HEK293 (cell line): ENCODE measurements around the gene PHF12.

Source experiments
- CTCF ChIP-seq: fragments of 450-650 bp; formaldehyde crosslinking; IDR thresholded peaks from 2 replicates; pipeline ENCODE4 v1.5.1; 2016; ENCODE audit warnings: missing biosample characterization, missing genetic modification characterization
- PATZ1 ChIP-seq: fragments of 450-650 bp; formaldehyde crosslinking; IDR thresholded peaks from 2 replicates; pipeline ENCODE4 v1.5.1; 2016; ENCODE audit warnings: missing biosample characterization, missing genetic modification characterization
- REST ChIP-seq: fragments of 450-650 bp; formaldehyde crosslinking; IDR thresholded peaks from 2 replicates; pipeline ENCODE4 v1.5.1; 2016; ENCODE audit warnings: missing biosample characterization, missing genetic modification characterization
- TCF7L2 ChIP-seq: IDR thresholded peaks from 2 replicates; pipeline ENCODE4 v1.6.1; 2011; ENCODE audit warnings: low read depth, mild to moderate bottlenecking, inconsistent platforms, low read length, moderate library complexity, borderline replicate concordance
- TSHZ1 ChIP-seq: fragments of 450-650 bp; formaldehyde crosslinking; IDR thresholded peaks from 2 replicates; pipeline ENCODE4 v1.5.1; 2016; ENCODE audit warnings: missing biosample characterization, missing genetic modification characterization, borderline replicate concordance
- ZBTB21 ChIP-seq: fragments of 450-650 bp; formaldehyde crosslinking; IDR thresholded peaks from 2 replicates; pipeline ENCODE4 v1.5.1; 2017; ENCODE audit warnings: missing biosample characterization, missing genetic modification characterization
- ZNF274 ChIP-seq, 2 experiments: fragments of 200-500 bp in 1 of 2; fragments of 450-650 bp in 1 of 2; sonication (Bioruptor generic) in 1 of 2; formaldehyde crosslinking in 1 of 2; IDR thresholded peaks; 2 replicates each; pipeline versions ENCODE4 v1.5.1 to v1.6.1; 2014 to 2016; ENCODE audit warnings: borderline replicate concordance in 1 of 2, inconsistent platforms in 1 of 2, low read length in 1 of 2, missing biosample characterization in 1 of 2, missing genetic modification characterization in 1 of 2
- ZNF311 ChIP-seq: fragments of 450-650 bp; formaldehyde crosslinking; IDR thresholded peaks from 2 replicates; pipeline ENCODE4 v1.5.1; 2017; ENCODE audit warnings: missing biosample characterization, missing genetic modification characterization, borderline replicate concordance
- ZNF394 ChIP-seq: fragments of 450-650 bp; formaldehyde crosslinking; IDR thresholded peaks from 2 replicates; pipeline ENCODE4 v1.5.1; 2016; ENCODE audit warnings: missing biosample characterization, missing genetic modification characterization, mild to moderate bottlenecking, moderate library complexity, borderline replicate concordance
- ZNF473 ChIP-seq: fragments of 450-650 bp; formaldehyde crosslinking; IDR thresholded peaks from 2 replicates; pipeline ENCODE4 v1.5.1; 2017; ENCODE audit warnings: missing biosample characterization, missing genetic modification characterization

GRCh38 chr17:28997806-28998205 lies 46.5 kb upstream of the PHF12 start:
- no peak for TF ChIP-seq ZBTB21 (tag by site-specific recombination)
- TF ChIP-seq ZNF311, result no peak
- no peak for TF ChIP-seq CTCF
- TF ChIP-seq TSHZ1 (tag by site-specific recombination), result no peak
- no peak for TF ChIP-seq ZNF274 (IDR thresholded peaks at IDR 0.05; ENCODE audit: low read length)
- no peak for TF ChIP-seq ZNF274 (tag by site-specific recombination; IDR thresholded peaks at IDR 0.05; ENCODE audit: borderline replicate concordance)
- no peak for TF ChIP-seq PATZ1 (tag by site-specific recombination)
- TF ChIP-seq ZNF394 (tag by site-specific recombination), result no peak
- no peak for TF ChIP-seq REST (tag by site-specific recombination)
- TF ChIP-seq TCF7L2, result no peak
- no peak for TF ChIP-seq ZNF473 (tag by site-specific recombination)
